MM.1S (cell line): ENCODE data around the gene CDH2.

Experiments
- DNase-seq: peaks from one replicate; pipeline ENCODE4 v3.0.0-alpha.2; 2015
- H2AFZ ChIP-seq: fragments of 300-600 bp; sonication (generic); 2 replicates; pipeline ENCODE4 v1.6.0; 2016; ENCODE audit warnings: antibody characterized with exemption, low read length
- H3F3A ChIP-seq: fragments of 300-600 bp; sonication (generic); 2 replicates; pipeline ENCODE4 v1.6.1; 2016; ENCODE audit warnings: mild to moderate bottlenecking, antibody characterized with exemption, low read length, moderate library complexity, mixed read lengths; ENCODE audit not compliant: insufficient read depth
- H3K27ac ChIP-seq: fragments of 300-600 bp; sonication (generic); 2 replicates; pipeline ENCODE4 v1.5.1; 2016; ENCODE audit warnings: mild to moderate bottlenecking, low read length
- H3K27me3 ChIP-seq: fragments of 300-600 bp; sonication (generic); replicated peaks from 2 replicates; pipeline ENCODE4 v1.6.0; 2016; ENCODE audit warnings: low read length; ENCODE audit not compliant: insufficient read depth
- H3K36me3 ChIP-seq: fragments of 300-600 bp; sonication (generic); replicated peaks from 2 replicates; pipeline ENCODE4 v1.6.1; 2016; ENCODE audit warnings: mild to moderate bottlenecking, low read length, mixed read lengths; ENCODE audit not compliant: insufficient read depth
- H3K4me1 ChIP-seq: fragments of 300-600 bp; sonication (generic); 2 replicates; pipeline ENCODE4 v1.6.1; 2016; ENCODE audit warnings: low read length, mixed read lengths
- H3K4me2 ChIP-seq: fragments of 300-600 bp; sonication (generic); 2 replicates; pipeline ENCODE4 v1.6.0; 2016; ENCODE audit warnings: low read depth, low read length
- H3K4me3 ChIP-seq: fragments of 300-600 bp; sonication (generic); 2 replicates; pipeline ENCODE4 v1.5.1; 2016; ENCODE audit warnings: low read length, mixed read lengths
- H3K79me2 ChIP-seq: fragments of 300-600 bp; sonication (generic); 2 replicates; pipeline ENCODE4 v1.6.1; 2016; ENCODE audit warnings: mixed run types, low read length, mixed read lengths
- H3K9ac ChIP-seq: fragments of 300-600 bp; sonication (generic); 2 replicates; pipeline ENCODE4 v1.6.1; 2016; ENCODE audit warnings: low read length, mixed read lengths
- H3K9me2 ChIP-seq: fragments of 300-600 bp; sonication (generic); replicated peaks from 2 replicates; pipeline ENCODE4 v1.6.1; 2016; ENCODE audit warnings: mild to moderate bottlenecking, low read length, mixed read lengths; ENCODE audit not compliant: insufficient read depth
- H3K9me3 ChIP-seq: fragments of 300-600 bp; sonication (generic); replicated peaks from 2 replicates; pipeline ENCODE4 v1.6.1; 2016; ENCODE audit warnings: mild to moderate bottlenecking, low read length, mixed read lengths; ENCODE audit not compliant: insufficient read depth
- H4K20me1 ChIP-seq: fragments of 300-600 bp; sonication (generic); 2 replicates; pipeline ENCODE4 v1.6.1; 2016; ENCODE audit warnings: mild to moderate bottlenecking, low read length, moderate library complexity, mixed read lengths; ENCODE audit not compliant: insufficient read depth
- EZH2 ChIP-seq: fragments of 300-600 bp; sonication (generic); optimal IDR thresholded peaks from 2 replicates; pipeline ENCODE3; 2017; ENCODE audit warnings: low read depth, mild to moderate bottlenecking, antibody characterized with exemption, low read length, mixed read lengths
- EZH2phosphoT487 ChIP-seq: fragments of 300-600 bp; sonication (generic); IDR thresholded peaks from 2 replicates; pipeline ENCODE4 v1.6.1; 2018; ENCODE audit warnings: antibody characterized with exemption, low read length
- TF ChIP-seq, protein P1 (sequence below): fragments of 300-600 bp; sonication (generic); IDR thresholded peaks from 2 replicates; pipeline ENCODE4 v1.5.1; 2016; ENCODE audit warnings: antibody characterized with exemption, low read length, mixed read lengths

The CDH2 gene

DNA sequence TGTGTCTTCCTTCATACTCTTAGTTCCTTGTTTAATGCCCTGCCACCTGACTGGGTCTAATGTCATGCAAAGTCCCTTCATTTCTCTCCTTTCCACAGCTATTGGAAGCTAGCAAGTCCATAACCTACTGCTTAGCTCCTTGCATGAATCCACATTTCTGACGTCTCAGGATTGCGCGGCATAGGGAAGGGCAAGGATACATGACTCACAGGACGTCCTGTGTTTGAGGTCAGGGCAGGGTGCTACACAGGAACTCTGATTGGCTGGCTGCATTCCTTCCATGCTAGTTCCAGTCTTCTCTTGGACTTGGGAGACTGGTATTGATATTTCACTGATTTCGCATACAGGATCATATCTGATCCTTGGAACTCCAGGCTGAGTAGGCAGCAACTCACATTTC is 137.9 kb downstream of the CDH2 start:
- H3K4me1 ChIP-seq, result no peaks in the 10 kb centered on the region
- H3K27me3 ChIP-seq, result no peaks in the 10 kb centered on the region
- no peaks in the 10 kb centered on the region for H3F3A ChIP-seq
- H2AFZ ChIP-seq, result no peak overlapping the region
- H3K4me2 ChIP-seq, result no peak overlapping the region
- H3K79me2 ChIP-seq, result no peaks in the 10 kb centered on the region
- H3K9me2 ChIP-seq, result no peaks in the 10 kb centered on the region
- no peaks in the 10 kb centered on the region for H3K36me3 ChIP-seq
- no peak overlapping the region for H3K27ac ChIP-seq
- no peak overlapping the region for H3K4me3 ChIP-seq
- no peaks in the 10 kb centered on the region for H3K9me3 ChIP-seq
- DNase-seq, result no peak
- no peak for TF ChIP-seq EZH2phosphoT487
- TF ChIP-seq EZH2, result no peak
- TF ChIP-seq, protein P1, sequence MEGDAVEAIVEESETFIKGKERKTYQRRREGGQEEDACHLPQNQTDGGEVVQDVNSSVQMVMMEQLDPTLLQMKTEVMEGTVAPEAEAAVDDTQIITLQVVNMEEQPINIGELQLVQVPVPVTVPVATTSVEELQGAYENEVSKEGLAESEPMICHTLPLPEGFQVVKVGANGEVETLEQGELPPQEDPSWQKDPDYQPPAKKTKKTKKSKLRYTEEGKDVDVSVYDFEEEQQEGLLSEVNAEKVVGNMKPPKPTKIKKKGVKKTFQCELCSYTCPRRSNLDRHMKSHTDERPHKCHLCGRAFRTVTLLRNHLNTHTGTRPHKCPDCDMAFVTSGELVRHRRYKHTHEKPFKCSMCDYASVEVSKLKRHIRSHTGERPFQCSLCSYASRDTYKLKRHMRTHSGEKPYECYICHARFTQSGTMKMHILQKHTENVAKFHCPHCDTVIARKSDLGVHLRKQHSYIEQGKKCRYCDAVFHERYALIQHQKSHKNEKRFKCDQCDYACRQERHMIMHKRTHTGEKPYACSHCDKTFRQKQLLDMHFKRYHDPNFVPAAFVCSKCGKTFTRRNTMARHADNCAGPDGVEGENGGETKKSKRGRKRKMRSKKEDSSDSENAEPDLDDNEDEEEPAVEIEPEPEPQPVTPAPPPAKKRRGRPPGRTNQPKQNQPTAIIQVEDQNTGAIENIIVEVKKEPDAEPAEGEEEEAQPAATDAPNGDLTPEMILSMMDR, result no peak
- H4K20me1 ChIP-seq, result no peaks in the 10 kb centered on the region
- H3K9ac ChIP-seq, result no peak overlapping the region

DNA sequence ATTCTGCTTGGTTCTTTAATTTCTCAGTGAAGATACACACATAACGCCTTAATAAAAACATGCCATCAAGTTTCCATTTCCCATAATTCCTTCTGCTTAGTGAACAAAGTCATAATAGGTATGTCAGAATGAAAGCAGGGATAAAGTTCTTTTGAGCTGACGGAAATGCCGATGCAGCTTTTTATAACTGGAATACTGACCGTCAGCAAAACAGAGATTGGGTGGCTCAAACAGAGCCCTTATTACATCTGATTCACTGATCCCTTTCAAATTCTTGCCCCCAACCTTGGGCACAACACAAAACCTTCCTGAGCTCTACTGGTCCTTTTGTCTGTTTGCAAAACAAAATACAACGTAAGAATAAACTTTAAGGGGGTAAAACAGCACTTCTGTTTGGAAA is 140.4 kb downstream of the CDH2 start:
- Histone ChIP-seq H4K20me1 (no peaks in the 10 kb centered on the region), H3K4me2 (no peak overlapping the region), H3K4me3 (no peak overlapping the region), H2AFZ (no peak overlapping the region), H3F3A (no peaks in the 10 kb centered on the region), H3K27ac (no peak overlapping the region), H3K36me3 (no peaks in the 10 kb centered on the region), H3K4me1 (no peaks in the 10 kb centered on the region), H3K9me2 (no peaks in the 10 kb centered on the region), H3K9me3 (no peaks in the 10 kb centered on the region), H3K27me3 (no peaks in the 10 kb centered on the region), H3K9ac (no peak overlapping the region), H3K79me2 (no peaks in the 10 kb centered on the region)
- TF ChIP-seq, protein P1, result no peak
- TF ChIP-seq EZH2, result no peak
- TF ChIP-seq EZH2phosphoT487, result no peak
- DNase-seq, result no peak

DNA sequence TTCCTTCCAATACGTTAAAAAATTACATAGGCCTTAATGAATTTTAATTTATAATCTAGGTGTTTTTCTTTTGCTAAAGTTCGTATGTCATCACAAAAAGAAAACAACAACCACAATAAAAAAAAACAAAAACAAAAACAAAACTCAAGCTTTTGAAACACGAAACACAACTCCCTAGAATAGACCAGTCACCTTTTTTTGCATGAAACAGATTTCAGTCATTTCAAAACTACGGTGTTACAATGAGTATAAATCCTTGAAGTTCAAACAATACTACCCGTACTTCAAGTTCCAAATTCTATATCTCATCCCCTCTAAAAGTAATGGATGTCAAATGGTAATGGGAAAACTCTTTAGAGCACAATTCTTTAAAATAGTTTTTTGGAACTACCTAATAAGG is 142.4 kb downstream of the CDH2 start:
- Histone ChIP-seq H3K4me2 (0 out of 2 replicates have a peak overlapping the region, but pooled peaks have one; percentile 3), H3K27me3 (no peaks in the 10 kb centered on the region), H4K20me1 (no peaks in the 10 kb centered on the region), H3K9ac (no peak overlapping the region), H3K9me2 (no peaks in the 10 kb centered on the region), H3K79me2 (no peaks in the 10 kb centered on the region), H3F3A (no peaks in the 10 kb centered on the region), H3K9me3 (no peaks in the 10 kb centered on the region), H2AFZ (no peak overlapping the region), H3K27ac (no peak overlapping the region), H3K4me1 (no peaks in the 10 kb centered on the region), H3K4me3 (no peak overlapping the region), H3K36me3 (no peaks in the 10 kb centered on the region)
- DNase-seq, result no peak
- no peak for TF ChIP-seq EZH2
- TF ChIP-seq EZH2phosphoT487, result no peak

DNA sequence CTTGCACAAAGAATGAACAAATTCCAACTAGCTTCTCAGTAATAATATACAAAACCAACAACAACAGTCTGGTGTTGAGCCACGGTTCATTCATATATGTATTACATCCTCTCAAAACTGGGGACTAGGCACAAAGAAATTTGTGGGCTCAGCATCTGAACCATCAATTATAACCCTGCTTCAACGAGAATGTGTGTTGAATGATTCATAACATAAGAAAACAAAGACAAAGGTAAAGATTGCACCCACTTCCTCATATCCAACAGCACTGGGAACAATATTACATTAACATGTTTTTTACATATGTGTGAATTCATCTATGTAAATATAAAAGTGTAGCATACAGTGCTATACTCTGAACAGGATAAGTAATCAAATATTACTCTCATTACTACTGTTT is 144.8 kb downstream of the CDH2 start:
- H3K27ac ChIP-seq, result no peak overlapping the region
- no peaks in the 10 kb centered on the region for H4K20me1 ChIP-seq
- H3F3A ChIP-seq, result no peaks in the 10 kb centered on the region
- no peaks in the 10 kb centered on the region for H3K9me3 ChIP-seq
- no peak overlapping the region for H3K4me3 ChIP-seq
- no peaks in the 10 kb centered on the region for H3K27me3 ChIP-seq
- H3K9me2 ChIP-seq, result no peaks in the 10 kb centered on the region
- TF ChIP-seq EZH2phosphoT487 (no peak), EZH2 (no peak)
- TF ChIP-seq, protein P1, result no peak
- no peaks in the 10 kb centered on the region for H3K4me1 ChIP-seq
- no peaks in the 10 kb centered on the region for H3K79me2 ChIP-seq
- H3K36me3 ChIP-seq, result no peaks in the 10 kb centered on the region
- H3K4me2 ChIP-seq, result no peak overlapping the region
- H2AFZ ChIP-seq, result no peak overlapping the region
- no peak for DNase-seq
- no peak overlapping the region for H3K9ac ChIP-seq
